Spleen (tissue), 11 donors: ENCODE results near the gene ZNF507. TPM values are rescaled to one million over a fixed set of nuclear protein-coding genes. Genes with fewer than 3 reads are reported as not detected.
A peak's percentile ranks its signal among the peaks of the same experiment; 100 is the strongest.

Experiments used
- DNase-seq: peaks from one replicate; pipeline ENCODE4 v3.0.0-alpha.2; 2020
- H3K27ac ChIP-seq, 8 donors: fragments of 200-600 bp; sonication (generic) in 7 of 8; 1 replicate in 4 of 8; 2 replicates in 4 of 8; pipeline versions ENCODE4 v1.5.0 to v1.8.0; 2016 to 2021; ENCODE audit warnings: inconsistent platforms in 4 of 8, mild to moderate bottlenecking in 4 of 8, moderate library complexity in 1 of 8
- H3K27me3 ChIP-seq, 7 donors: fragments of 200-600 bp; sonication (generic) in 6 of 7; replicated peaks in 1 of 7; 1 replicate in 4 of 7; 2 replicates in 3 of 7; pipeline versions ENCODE4 v1.5.0 to v1.8.0; 2016 to 2021; ENCODE audit warnings: inconsistent platforms in 3 of 7, mild to moderate bottlenecking in 1 of 7
- H3K36me3 ChIP-seq, 6 donors: fragments of 200-600 bp; sonication (generic) in 5 of 6; 1 replicate in 4 of 6; 2 replicates in 2 of 6; pipeline versions ENCODE4 v1.5.0 to v1.8.0; 2016 to 2021; ENCODE audit warnings: inconsistent platforms in 2 of 6
- H3K4me1 ChIP-seq, 6 donors: fragments of 200-600 bp; sonication (generic) in 5 of 6; 1 replicate in 3 of 6; 2 replicates in 3 of 6; pipeline versions ENCODE4 v1.5.0 to v1.8.0; 2016 to 2021; ENCODE audit warnings: inconsistent platforms in 3 of 6
- H3K4me3 ChIP-seq, 8 donors: fragments of 200-600 bp; sonication (generic) in 7 of 8; 1 replicate in 4 of 8; 2 replicates in 4 of 8; pipeline versions ENCODE4 v1.5.0 to v1.8.0; 2016 to 2021; ENCODE audit warnings: inconsistent platforms in 4 of 8, mild to moderate bottlenecking in 4 of 8, moderate library complexity in 2 of 8
- H3K9me3 ChIP-seq, 8 donors: fragments of 200-600 bp; sonication (generic) in 7 of 8; 1 replicate in 4 of 8; 2 replicates in 4 of 8; pipeline versions ENCODE4 v1.5.0 to v1.8.0; 2016 to 2021; ENCODE audit warnings: inconsistent platforms in 4 of 8
- CTCF ChIP-seq, 11 experiments: fragments of 200-600 bp in 7 of 11; fragments of 450-650 bp in 4 of 11; sonication (generic) in 4 of 11; IDR thresholded peaks in 8 of 11; conservative IDR thresholded peaks in 3 of 11; 1 replicate in 7 of 11; 2 replicates in 4 of 11; pipeline versions ENCODE4 v1.4.0 to v1.8.0; 2016 to 2021; ENCODE audit warnings: antibody characterized with exemption in 11 of 11, inconsistent platforms in 4 of 11, mild to moderate bottlenecking in 1 of 11
- POLR2A ChIP-seq, 3 donors: fragments of 450-650 bp; IDR thresholded peaks; one replicate each; pipeline ENCODE4 v1.5.1; 2017; ENCODE audit warnings: antibody characterized with exemption in 3 of 3, mild to moderate bottlenecking in 1 of 3
- POLR2AphosphoS5 ChIP-seq, 3 donors: sonication (generic); formaldehyde crosslinking; IDR thresholded peaks; one replicate each; pipeline ENCODE4 v1.5.1; 2017; ENCODE audit warnings: antibody characterized with exemption in 3 of 3
- whole genome bisulfite sequencing, 5 donors: extraction: QIAGEN DNeasy Blood & Tissue Kit in 3 of 5; methylation state at CpG; one replicate each; pipeline versions ENCODE4 v1.1.5 to v1.1.7; 2013 to 2018; 5-methylcytosine and 5-hydroxymethylcytosine counted together
- intact Hi-C: fragments of 100-400 bp; cut with DNase I; formaldehyde crosslinking; loops from one replicate; pipeline ENCODE4 v1.15.0; 2023; ENCODE audit warnings: low total_unique reads
- polyA plus RNA-seq, 3 donors: library from polyadenylated mRNA; stranded (reverse); fragments of 200-250 nt; gene quantifications; one replicate each; pipeline ENCODE4 v1.2.1, GENCODE V29; 2013
- total RNA-seq, 7 donors: library from RNA; depleted of rRNA in 3 of 7; stranded (reverse); fragments of >200 nt in 3 of 7; fragmentation: NEBNext Ultra II Directional in 4 of 7; extraction: Animal tissue kit (Norgen Biotek cat#: 25700) in 4 of 7; gene quantifications; one replicate each; pipeline versions ENCODE4 v1.1.0 to v1.2.1, GENCODE V29; 2016 to 2021
- donor health status: healthy with polysubstance abuse.
- donor health status: DM: no; HTN: no; CAD: no; lungs with moderate emphysema.
- donor health status: DM: no; HTN: no; CAD: no.
- donor health status: Bipolar disorder and iron deficiency.
- donor health status: healthy.
- donor health status: DM: no; HTN: no; CAD: no.
- donor health status: DM: yes; HTN: yes; CAD: no.

ZNF507 gene
- total and polyA plus RNA-seq, 10 donors = 3.6 to 31.4 (median 23.7) TPM

DNA sequence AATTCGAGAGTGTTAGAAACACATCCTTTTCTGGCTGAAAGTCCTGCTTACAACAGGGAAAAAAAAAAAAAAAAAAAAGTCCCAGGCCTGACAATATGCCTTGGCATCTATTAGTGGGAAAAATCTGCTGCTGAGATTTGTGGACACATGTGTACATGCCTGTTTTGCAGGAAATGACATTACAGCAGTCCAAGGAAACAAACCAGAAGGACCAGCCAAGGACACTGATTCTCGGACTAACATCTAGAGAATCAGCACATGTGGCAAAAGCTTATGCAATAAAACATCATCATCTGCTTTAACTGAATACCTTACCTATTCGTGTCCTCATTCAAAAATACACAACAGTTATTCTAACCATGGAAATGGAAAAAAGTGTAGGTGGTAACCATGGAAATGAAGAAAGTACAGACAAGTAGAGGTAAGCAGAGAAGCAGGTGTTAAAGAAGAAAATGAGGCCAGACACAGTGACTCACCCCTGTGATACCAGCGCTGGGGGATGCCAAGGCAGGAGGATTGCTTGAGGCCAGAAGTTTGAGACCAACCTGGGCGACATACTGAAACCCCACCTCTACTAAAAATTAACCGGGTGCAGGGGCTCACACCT lies 50.7 kb downstream of the ZNF507 start:
- peaks cover 0 to 8% (median 0%) of the 10 kb centered on the region in 6 donors for H3K36me3 ChIP-seq
- no peak overlapping the region for H3K27ac ChIP-seq
- H3K9me3 ChIP-seq = no peaks in the 10 kb centered on the region
- 73 to 85% (median 81%) methylated on average over 6 of the region's 6 CpGs for WGBS, 5 donors
- no peak for TF ChIP-seq CTCF (IDR thresholded peaks at IDR 0.05 in 8 of 11, conservative IDR thresholded peaks at IDR 0.05 in 3 of 11)
- TF ChIP-seq POLR2AphosphoS5 (IDR thresholded peaks at IDR 0.05) = no peak
- TF ChIP-seq POLR2A (IDR thresholded peaks at IDR 0.05) = no peak
- intact Hi-C loops = no loop called here
- H3K4me1 ChIP-seq = no peaks in the 10 kb centered on the region
- no peak for DNase-seq
- H3K27me3 ChIP-seq = no peaks in the 10 kb centered on the region
- no peak overlapping the region for H3K4me3 ChIP-seq

- no peaks in the 10 kb centered on the region for H3K9me3 ChIP-seq
- H3K27me3 ChIP-seq = no peaks in the 10 kb centered on the region
- H3K27ac ChIP-seq = no peak overlapping the region
- intact Hi-C loops = no loop called here
- peaks cover 0 to 8% (median 0%) of the 10 kb centered on the region in 6 donors for H3K36me3 ChIP-seq
- no peak overlapping the region for H3K4me3 ChIP-seq
- WGBS, 5 donors = 83 to 96% (median 92%) methylated on average over 5 of the region's 5 CpGs
- DNase-seq = no peak
- no peaks in the 10 kb centered on the region for H3K4me1 ChIP-seq
- TF ChIP-seq POLR2A (IDR thresholded peaks at IDR 0.05) (no peak), POLR2AphosphoS5 (IDR thresholded peaks at IDR 0.05) (no peak), CTCF (IDR thresholded peaks at IDR 0.05 in 8 of 11, conservative IDR thresholded peaks at IDR 0.05 in 3 of 11) (no peak)
Observed at GRCh38 chr19:32397671-32398101, 52.3 kb downstream of the ZNF507 start.

- WGBS, 5 donors = 88 to 97% (median 94%) methylated on average over 1 of the region's 1 CpG
- intact Hi-C loops = loop anchor here (10.0 kb wide), 1 partner anchor 57 kb away; the partner anchor contains the start of gene ZNF507
- no peak overlapping the region for H3K4me3 ChIP-seq
- peaks cover 12 to 33% (median 27%) of the 10 kb centered on the region in 6 donors for H3K4me1 ChIP-seq
- H3K36me3 ChIP-seq = peaks cover 0 to 7% (median 0%) of the 10 kb centered on the region in 6 donors
- H3K9me3 ChIP-seq = no peaks in the 10 kb centered on the region
- H3K27me3 ChIP-seq = no peaks in the 10 kb centered on the region
- no peak for DNase-seq
- TF ChIP-seq POLR2AphosphoS5 (IDR thresholded peaks at IDR 0.05) (no peak), POLR2A (IDR thresholded peaks at IDR 0.05) (no peak), CTCF (IDR thresholded peaks at IDR 0.05 in 8 of 11, conservative IDR thresholded peaks at IDR 0.05 in 3 of 11) (no peak)
- no peak overlapping the region for H3K27ac ChIP-seq
Observed at GRCh38 chr19:32401992-32402391, 56.6 kb downstream of the ZNF507 start.

DNA sequence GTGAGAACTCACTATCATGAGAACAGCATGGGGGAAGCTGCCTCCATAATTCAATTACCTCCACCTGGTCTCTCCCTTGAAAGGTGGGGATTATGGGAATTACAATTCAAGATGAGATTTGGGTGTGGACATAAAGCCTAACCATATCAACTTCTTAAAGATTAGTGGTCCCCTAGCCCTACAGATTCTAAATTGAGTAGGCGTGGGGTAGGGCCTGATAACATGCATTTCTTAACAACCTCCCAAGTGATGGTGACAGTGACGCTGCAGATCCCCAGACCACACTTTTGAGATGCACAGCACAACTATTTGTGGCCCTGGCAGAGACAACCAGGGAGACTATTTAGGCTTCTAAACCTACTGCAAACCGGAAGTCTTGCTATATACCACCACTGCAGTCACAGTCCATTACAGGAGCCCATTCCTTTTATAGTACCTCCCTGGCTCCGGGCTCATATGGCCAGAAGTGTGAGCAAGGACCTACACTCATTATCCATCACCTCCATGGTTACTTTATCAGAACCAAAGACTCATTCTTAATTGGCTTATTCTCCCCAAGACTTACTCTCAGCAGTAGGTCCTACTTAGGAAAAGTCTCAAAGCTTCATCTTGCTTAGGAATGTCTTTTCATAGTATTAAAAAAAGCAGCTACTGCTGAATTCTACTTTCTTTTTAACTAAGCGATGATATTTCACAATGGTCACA lies 58.0 kb downstream of the ZNF507 start:
- H3K36me3 ChIP-seq = peaks cover 0 to 4% (median 2%) of the 10 kb centered on the region in 6 donors
- WGBS, 5 donors = 80 to 90% (median 88%) methylated on average over 5 of the region's 5 CpGs
- H3K4me3 ChIP-seq = no peak overlapping the region
- intact Hi-C loops = loop anchor here (10.0 kb wide), 1 partner anchor 59 kb away; the partner anchor contains the start of gene ZNF507
- DNase-seq = no peak
- no peaks in the 10 kb centered on the region for H3K9me3 ChIP-seq
- H3K4me1 ChIP-seq = peaks cover 12 to 41% (median 34%) of the 10 kb centered on the region in 6 donors
- H3K27ac ChIP-seq = peak overlapping the region in 1 of 8 donors; percentile 98
- H3K27me3 ChIP-seq = no peaks in the 10 kb centered on the region
- no peak for TF ChIP-seq POLR2AphosphoS5 (IDR thresholded peaks at IDR 0.05)
- TF ChIP-seq POLR2A (IDR thresholded peaks at IDR 0.05) = no peak
- no peak for TF ChIP-seq CTCF (IDR thresholded peaks at IDR 0.05 in 8 of 11, conservative IDR thresholded peaks at IDR 0.05 in 3 of 11)
